HG03565 (cell line): ENCODE measurements around the gene VIPR1.

Experiments used
- ATAC-seq: cut with Tn5 transposase; IDR thresholded peaks from one replicate; pipeline ENCODE4 v1.9.1; 2021; ENCODE audit warnings: mild to moderate bottlenecking, moderate library complexity; ENCODE audit not compliant: unreplicated experiment

The VIPR1 gene

DNA sequence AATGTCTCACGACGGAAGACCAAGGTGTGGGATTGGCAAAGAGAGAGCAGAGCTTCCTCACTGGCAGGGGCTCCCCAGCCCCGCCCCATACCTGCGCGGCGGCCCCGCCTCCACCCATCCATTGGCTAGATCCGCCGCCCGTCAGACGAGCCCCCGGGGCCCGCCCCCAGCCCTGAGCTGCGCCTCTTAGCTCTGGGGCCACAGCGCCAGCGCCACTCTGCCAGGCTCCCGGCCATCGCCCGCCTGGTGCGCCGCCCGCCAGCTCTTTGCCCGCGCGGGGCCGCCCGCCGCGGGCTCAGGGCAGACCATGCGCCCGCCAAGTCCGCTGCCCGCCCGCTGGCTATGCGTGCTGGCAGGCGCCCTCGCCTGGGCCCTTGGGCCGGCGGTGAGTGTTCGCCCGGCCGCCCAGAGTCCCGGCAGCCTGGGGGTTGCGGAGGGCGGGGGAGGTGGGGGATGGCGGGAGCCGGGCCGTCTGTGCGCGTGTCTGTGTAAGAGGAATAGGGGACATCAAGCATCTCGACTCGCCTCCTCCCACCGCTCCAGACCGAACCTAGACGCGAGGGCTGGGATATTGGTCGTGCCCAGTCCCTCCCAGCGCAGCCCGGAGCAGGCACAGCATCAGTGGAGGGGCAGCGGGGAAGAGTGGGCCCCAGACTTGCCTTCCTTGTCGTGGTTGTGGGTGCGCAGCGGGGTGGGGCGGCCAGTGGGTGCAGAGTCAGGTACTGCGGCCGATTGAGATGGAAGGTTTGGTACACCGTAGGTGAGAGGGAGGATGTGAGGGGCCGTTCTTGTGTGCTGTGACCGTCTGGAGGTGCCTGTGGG, at the start of gene VIPR1:
TSS of gene VIPR1 (plus strand) at position 215 of the 822 bp plus-strand sequence. CDS start at position 308, 93 bp downstream.
- ATAC-seq, result peak; percentile 88

- no peak for ATAC-seq
These were observed 46.2 kb upstream of the VIPR1 start for GRCh38 chr3:42456211-42456610.

- no peak for ATAC-seq
These were observed 43.3 kb upstream of the VIPR1 start for GRCh38 chr3:42459151-42459550.

- no peak for ATAC-seq
These were observed 40.7 kb upstream of the VIPR1 start for GRCh38 chr3:42461762-42462161.

- ATAC-seq, result no peak
These were observed 39.4 kb upstream of the VIPR1 start for GRCh38 chr3:42463093-42463492.

- ATAC-seq, result no peak
These were observed 34.3 kb upstream of the VIPR1 start for GRCh38 chr3:42468111-42468510.

DNA sequence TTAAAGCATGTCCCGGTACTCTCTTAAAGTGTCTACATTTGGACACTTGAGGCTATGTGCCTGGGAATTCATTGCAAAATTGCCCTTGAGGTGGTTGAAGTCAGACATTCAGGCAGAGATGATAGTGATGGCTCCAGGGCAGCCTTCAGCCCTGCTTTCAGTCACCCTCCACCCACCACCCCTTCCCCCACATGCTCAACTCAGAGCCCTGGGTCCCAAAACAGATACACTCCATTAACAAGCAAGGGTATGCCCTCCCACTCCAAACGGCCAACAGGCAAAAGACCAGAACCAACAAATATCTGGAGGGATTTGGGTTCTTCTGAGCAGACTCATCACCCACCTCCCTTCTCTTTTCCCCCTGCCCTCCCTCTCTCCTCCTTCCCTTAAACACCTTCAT, 29.9 kb upstream of the VIPR1 start:
- ATAC-seq, result no peak

DNA sequence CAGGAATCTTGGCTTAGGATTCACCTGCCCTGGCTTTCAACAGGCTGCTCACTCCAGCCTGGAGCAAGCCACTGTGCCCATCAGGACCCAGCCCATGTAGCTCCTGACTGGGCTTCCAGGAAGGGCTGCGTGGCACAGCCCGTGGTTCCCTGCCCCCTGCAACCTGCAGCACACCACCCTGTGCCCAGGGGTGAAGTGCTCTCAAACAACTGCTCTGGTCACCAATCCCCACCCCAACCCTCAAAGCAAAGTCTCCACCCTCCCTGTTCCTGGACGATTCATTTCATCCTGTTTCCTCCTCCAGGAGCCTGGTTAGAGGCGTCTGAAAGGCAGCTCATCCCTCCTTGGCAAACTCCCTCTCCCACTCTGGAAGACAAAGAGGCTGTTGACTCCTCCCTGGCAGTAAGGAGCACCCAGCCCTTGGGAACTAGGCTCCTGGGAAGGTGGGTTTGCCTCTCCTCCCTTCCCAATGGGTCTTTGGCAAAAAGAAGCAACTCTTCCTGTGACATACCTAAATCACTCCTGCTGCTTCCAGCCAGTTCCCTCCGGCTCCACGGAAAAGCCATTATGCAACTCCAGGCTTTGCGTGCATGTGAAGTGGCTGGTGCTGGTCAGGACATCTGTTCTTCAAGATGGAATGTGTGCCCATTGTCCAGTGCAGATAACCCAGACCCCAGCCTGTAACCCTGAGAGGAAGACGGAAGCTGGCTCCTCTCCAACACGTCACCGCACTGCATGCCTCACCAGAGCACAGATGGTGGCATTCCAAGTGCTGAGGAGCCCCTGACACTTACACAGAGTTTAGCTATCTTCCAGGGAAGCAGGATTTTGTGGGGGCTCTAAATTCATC, 29.1 kb upstream of the VIPR1 start:
- ATAC-seq, result no peak

DNA sequence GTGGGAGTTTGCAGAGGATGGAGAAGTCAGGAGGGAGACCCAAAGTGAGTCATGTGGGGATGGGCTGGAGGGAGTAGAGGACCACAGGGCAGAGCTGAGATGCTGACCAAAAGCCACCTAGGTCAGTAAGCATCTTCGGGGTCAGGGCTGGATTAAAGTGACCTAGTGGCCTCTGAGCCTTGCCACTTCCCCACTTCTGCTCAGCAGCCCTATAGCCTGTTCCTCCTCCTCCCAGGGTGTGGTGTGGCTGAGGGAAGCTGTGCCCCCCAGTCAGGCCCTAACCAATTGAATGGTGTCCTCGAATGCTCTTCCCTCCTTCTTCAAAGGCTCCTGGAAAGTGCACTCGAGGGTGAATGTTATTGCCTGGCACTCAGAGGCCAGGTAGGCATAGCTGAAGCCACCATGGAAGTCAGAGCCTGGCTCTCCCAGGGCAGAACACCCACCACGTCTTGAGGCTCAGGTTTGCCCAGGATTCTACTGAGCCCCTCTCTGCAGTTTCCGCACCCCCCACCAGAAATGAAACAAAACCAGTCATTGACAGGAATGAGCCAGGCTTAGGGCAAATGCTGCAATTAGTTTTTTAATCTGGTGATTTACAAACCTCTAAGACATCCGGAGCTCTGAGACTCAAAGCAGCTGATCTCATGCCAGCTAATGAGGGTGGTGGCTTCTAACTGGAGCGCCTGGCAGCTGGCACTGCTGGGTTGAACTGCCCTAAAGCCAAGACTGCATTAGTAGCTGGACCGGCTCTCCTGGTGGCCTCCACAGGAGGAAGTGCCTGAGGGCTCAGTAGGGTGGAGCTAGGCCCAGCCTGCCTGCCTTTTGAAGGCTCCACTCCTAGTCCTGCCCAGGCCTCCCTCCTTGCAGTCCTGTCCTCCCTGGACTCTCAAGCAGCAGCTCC, 26.0 kb upstream of the VIPR1 start:
- no peak for ATAC-seq

GRCh38 chr3:42477696-42478095, 24.7 kb upstream of the VIPR1 start:
- no peak for ATAC-seq

- ATAC-seq, result no peak
These were observed 23.6 kb upstream of the VIPR1 start for GRCh38 chr3:42478830-42479229.

- no peak for ATAC-seq
These were observed 15.5 kb upstream of the VIPR1 start for GRCh38 chr3:42486814-42487565.

DNA sequence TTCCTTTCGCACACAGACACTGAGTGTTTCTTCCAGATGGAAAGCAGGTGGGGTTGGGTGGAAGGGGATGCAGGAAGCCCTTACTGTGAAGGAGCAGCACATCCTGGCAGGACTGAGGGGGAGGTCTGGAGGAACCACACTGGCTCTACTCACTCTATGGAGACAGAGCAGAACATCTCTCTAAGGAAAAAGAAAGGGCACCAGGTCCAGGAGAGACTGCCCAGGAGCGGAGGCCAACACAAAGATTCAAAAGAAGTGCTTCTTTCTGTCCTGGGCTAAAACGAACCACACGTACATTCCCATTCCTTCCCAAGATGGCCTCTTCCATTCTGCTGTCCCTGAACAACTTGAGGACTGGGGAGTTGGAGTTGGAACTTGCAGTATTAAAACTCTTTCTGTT, 13.8 kb upstream of the VIPR1 start:
- no peak for ATAC-seq

DNA sequence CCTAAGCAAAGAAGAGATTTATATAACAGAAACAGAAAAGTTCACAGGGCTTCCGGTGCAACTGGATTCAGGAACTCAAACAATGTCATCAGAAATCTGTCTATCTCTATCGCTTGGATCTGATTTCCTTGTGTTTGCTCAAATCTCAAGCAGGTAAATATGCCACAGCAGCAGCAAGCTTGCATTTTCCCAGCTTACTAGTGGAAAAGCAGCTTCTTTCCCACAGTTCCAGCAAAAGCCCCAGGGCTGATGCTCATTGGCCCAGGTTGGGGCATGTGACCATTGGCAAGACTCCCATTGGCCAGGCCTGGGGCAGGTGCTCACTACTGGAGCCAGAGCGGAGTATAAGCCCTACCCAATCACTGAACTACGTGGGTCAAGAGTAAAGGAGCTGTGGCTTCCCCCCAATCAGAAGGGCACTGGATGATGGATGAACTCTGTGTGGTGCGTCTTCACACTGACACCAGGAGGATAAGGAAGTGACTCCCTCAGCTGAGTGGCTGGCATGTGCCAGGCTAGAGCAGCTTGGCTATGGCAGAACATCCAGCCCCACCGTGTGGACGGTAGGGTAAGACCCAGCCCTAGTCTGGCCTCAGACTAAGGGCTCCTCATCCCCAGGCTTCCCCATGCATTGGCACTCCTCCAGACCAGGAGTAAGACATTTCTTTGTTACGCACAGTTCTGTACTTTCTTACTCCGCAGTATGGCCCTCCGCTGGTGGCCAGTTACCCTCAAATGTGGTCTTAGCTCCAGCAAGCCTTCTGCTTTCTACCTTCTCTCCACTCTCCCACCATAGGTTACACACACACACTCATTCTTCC, 13.1 kb upstream of the VIPR1 start:
- ATAC-seq, result no peak

DNA sequence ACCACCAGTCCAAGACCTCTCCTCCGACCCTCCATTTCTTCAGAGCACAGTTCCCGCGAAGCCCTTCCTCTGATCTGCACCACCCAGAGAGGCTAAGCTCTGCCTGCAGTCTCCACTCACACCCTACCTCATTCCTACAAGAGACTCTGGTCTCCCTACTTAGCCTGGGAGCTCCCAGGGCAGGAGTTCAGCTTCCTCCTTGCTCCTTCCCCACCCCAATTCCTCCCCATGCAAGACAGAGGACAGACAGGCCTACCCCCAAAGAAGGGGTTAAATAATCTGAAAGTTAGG, 12.6 kb upstream of the VIPR1 start:
- no peak for ATAC-seq

- peak; percentile 98 for ATAC-seq
These were observed 12.2 kb upstream of the VIPR1 start for GRCh38 chr3:42490243-42490642.

- no peak for ATAC-seq
These were observed 10.4 kb upstream of the VIPR1 start for GRCh38 chr3:42491881-42492507.

- no peak for ATAC-seq
These were observed 9.8 kb upstream of the VIPR1 start for GRCh38 chr3:42492508-42493080.
